ENCODE data around the gene RAD54L.
"Not testable (repeated sequence)": the region's sequence is repeated elsewhere in the genome, so short reads cannot be mapped to it uniquely, and the experiment has no call there.

The RAD54L gene

DNA sequence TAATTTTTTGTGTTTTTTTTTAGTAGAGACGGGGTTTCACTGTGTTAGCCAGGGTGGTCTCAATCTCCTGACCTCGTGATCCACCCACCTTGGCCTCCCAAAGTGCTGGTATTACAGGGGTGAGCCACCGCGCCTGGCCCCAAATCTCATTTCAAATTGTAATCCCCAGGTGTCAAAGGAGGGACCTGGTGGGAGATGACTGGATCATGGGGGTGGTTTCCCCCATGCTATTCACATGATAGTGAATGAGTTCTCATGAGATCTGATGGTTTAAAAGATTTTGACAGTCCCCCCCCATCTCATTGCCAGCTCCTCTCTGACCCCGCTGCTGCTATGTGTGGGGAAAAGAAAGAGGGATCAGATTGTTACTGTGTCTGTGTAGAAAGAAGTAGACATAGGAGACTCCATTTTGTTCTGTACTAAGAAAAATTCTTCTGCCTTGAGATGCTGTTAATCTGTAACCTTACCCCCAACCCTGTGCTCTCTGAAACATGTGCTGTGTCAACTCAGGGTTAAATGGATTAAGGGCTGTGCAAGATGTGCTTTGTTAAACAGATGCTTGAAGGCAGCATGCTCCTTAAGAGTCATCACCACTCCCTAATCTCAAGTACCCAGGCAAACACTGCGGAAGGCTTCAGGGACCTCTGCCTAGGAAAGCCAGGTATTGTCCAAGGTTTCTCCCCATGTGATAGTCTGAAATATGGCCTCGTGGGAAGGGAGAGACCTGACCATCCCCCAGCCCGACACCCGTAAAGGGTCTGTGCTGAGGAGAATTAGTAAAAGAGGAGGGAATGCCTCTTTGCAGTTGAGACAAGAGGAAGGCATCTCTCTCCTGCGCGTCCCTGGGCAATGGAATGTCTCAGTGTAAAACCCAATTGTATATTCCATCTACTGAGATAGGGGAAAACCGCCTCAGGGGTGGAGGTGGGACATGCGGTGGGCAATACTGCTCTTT lies 72.7 kb downstream of the RAD54L start:
- DNase-seq (ENCODE audit: low spot score): not testable (repeated sequence)

GRCh38 chr1:46322191-46322590 lies 74.6 kb downstream of the RAD54L start:
- DNase-seq (ENCODE audit: low spot score): not testable (repeated sequence)

DNA sequence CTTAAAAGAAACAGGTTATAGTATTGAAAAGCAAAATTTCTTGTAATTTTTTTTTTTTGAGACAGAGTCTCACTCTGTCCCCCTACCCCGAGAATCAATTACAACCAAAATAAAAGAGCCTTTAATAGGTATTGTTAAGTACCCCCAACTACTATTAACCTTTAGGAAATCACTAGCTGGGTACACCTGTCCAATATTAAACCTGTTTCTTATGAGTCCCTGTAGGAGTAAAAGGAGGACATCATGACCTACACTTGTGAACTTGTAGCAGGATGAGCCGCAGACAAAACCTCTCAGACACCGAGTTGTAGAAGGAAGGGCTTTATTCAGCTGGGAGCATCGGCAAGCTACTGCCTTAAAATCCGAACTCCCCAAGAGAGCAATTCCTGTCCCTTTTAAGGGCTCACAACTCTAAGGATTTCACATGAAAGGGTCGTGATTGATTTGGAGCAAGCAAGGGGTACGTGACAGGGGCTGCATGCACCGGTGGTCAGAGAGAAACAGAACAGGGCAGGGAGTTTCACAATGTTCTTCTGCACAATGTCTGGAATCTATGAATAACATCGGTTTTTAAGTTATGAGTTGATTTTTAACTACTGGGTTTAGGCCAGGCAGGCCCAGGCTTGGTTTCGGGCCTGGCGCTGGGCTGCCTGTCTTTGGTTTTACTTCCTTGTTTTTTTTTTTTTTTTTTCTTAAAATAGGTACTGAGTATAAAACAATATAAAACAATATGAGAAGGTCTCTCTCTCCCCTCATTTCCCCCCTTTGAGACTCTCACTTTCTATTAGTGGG lies 77.9 kb downstream of the RAD54L start:
- DNase-seq (ENCODE audit: low spot score): not testable (repeated sequence)

All from CD4-positive, alpha-beta T cell treated with Interleukin-15 for 4 hours (primary cell).